HG03108 (cell line): Measurements from ENCODE around the gene TRIM24.

Source experiments
- ATAC-seq: cut with Tn5 transposase; IDR thresholded peaks from one replicate; pipeline ENCODE4 v1.9.1; 2021; ENCODE audit warnings: moderate library complexity; ENCODE audit not compliant: unreplicated experiment

The TRIM24 gene

DNA sequence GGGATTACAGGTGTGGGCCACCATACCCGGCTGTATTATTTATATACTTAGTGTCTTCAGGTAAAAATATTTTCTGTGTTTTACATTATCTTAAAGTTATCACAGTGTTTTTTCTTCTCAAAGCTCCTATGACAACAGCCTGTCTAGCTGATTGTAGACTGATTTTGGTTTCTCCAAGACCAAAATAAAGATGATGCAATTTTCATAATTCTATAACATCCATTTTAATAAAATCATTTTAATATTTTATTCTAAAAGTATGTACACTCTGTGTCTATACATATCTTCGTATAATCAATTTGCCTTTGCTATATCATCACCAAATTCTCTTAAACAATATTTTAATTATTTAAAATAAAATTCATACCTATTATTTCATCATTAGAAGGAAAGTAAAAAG is 108.6 kb downstream of the TRIM24 start:
- no peak for ATAC-seq

GRCh38 chr7:138569418-138569817 is 109.4 kb downstream of the TRIM24 start:
- no peak for ATAC-seq

DNA sequence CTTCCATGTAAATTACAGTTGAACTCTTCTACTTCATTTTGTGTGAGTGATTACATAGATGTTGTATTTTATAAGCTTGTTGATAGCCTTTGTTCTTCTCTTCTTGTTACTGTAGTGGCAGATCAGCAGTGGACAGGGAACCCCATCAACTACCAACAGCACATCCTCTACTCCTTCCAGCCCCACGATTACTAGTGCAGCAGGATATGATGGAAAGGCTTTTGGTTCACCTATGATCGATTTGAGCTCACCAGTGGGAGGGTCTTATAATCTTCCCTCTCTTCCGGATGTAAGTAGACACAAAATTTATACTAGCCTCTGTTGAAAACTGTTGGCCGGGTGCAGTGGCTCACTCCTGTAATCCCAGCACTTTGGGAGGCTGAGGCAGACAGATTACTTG is 110.7 kb downstream of the TRIM24 start:
- ATAC-seq = no peak

DNA sequence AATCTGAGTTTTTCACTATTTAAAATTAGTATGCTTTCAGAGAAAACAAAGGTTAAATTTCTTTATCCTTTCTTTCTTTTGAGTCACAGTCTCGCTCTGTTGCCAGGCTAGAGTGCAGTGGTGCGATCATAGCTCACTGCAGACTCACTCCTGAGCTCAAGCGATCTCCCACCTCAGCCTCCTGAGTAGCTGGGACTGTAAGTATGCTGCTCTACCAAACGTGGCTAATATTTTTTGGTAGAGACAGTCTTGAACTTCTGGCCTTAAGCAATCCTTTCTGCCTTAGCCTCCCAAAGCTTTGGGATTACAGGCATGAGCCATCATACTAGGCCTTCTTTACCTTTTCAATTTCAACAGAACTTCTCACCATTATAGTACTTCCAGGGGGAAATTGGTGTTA is 113.7 kb downstream of the TRIM24 start:
- no peak for ATAC-seq

- ATAC-seq = no peak
Measured at GRCh38 chr7:138575897-138576428, 115.9 kb downstream of the TRIM24 start.

DNA sequence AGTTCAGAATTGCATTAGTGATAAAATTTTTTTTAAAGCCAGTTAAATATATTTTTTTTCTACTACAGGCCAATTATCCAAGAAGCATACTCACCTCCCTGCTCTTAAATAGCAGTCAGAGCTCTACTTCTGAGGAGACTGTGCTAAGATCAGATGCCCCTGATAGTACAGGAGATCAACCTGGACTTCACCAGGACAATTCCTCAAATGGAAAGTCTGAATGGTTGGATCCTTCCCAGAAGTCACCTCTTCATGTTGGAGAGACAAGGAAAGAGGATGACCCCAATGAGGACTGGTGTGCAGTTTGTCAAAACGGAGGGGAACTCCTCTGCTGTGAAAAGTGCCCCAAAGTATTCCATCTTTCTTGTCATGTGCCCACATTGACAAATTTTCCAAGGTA is 119.1 kb downstream of the TRIM24 start:
- no peak for ATAC-seq

- ATAC-seq = no peak
Measured at GRCh38 chr7:138579671-138580070, 119.6 kb downstream of the TRIM24 start.

GRCh38 chr7:138581065-138581464 is 121.0 kb downstream of the TRIM24 start:
- no peak for ATAC-seq

- no peak for ATAC-seq
Measured at GRCh38 chr7:138584283-138584682, 124.2 kb downstream of the TRIM24 start.

GRCh38 chr7:138584696-138585095 is 124.6 kb downstream of the TRIM24 start:
- ATAC-seq = no peak

DNA sequence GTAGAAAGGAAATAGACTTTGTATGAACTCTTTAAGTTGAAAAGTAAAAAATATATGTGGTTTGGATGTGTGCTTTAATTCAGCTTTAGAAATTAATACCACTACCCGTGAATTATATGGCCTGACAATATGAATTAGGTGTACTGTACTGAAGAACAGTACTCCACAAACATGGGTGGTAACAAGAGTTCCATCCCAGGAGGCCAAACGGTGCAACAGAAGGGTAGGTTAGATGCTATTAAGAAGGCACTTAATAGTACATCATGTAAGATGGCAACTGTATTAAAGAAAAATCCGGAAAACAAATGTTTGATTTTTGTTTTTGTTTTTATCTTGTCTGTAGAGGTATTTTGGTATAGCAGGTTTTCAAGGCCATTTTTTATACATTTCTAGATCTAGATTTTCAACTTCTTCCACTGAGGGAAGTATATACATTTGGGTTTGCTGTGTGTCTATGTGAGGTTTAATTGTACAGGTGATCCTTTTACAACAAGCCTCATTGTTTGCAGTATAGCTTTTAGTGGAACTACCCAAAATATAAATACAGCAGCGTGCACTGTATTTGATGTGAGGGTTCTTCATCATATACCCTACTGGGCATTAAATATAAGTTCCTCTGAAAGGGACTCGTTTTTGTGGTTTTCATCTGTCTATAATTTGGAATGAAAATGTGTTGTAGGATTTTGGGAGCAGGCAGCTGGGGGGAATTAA is 125.4 kb downstream of the TRIM24 start:
- ATAC-seq = no peak

GRCh38 chr7:138587485-138587884 is 127.4 kb downstream of the TRIM24 start:
- ATAC-seq = no peak

DNA sequence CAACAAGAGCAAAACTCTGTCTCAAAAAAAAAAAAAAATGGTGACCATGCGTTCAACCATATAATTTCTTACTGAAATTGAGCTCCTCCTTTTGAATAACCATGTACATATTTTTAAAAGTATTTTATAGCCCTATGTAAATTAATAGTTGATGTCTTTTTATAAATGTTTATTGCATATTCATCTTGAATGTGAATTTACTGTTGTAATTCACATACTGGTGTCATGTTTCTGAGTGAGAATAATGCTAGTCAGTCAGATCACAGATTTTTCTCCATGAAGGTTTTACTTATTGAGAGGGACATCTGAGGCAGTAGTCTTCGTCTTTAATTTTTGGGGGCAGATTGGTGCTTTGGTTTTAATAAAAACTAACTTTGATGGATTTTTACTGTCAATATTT is 128.9 kb downstream of the TRIM24 start:
- no peak for ATAC-seq

DNA sequence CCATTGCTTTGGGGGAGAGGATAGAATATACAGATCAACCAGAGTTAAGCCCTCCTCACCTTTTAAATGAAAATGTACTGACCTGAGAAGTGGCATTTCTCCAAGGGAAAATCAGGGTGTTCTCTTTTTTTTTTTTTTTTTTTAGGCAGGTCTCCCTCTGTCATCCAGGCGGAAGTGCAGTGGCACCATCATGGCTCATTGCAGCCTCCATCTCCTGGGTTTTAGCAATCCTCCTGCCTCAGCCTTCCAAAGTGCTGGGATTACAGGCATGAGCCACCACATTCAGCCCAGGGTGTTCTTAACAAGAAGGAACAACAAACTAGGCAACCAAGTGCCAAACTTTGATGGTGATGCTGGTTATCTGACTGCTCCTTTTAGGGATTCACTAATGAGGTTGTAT is 130.1 kb downstream of the TRIM24 start:
- ATAC-seq = no peak

- no peak for ATAC-seq
Measured at GRCh38 chr7:138595454-138595853, 135.4 kb downstream of the TRIM24 start.

DNA sequence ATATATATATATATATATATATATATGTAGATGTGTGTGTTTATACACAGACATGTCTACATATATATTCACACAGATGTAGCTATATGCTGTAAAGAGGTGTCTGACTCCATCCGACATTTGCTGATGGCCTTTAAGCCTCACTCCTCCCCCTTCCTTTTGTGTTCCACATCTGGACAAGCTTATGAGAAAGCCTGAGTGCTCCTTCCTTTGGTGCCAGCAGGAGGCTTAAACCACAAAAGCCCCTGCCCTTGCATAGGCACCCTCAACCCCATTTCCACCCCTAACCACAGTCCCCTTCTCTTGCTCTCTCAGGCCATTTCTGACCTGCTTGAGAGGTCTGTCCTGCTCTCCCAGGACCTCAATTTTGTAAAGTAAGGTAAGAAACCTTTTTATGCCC is 142.4 kb downstream of the TRIM24 start:
- no peak for ATAC-seq

DNA sequence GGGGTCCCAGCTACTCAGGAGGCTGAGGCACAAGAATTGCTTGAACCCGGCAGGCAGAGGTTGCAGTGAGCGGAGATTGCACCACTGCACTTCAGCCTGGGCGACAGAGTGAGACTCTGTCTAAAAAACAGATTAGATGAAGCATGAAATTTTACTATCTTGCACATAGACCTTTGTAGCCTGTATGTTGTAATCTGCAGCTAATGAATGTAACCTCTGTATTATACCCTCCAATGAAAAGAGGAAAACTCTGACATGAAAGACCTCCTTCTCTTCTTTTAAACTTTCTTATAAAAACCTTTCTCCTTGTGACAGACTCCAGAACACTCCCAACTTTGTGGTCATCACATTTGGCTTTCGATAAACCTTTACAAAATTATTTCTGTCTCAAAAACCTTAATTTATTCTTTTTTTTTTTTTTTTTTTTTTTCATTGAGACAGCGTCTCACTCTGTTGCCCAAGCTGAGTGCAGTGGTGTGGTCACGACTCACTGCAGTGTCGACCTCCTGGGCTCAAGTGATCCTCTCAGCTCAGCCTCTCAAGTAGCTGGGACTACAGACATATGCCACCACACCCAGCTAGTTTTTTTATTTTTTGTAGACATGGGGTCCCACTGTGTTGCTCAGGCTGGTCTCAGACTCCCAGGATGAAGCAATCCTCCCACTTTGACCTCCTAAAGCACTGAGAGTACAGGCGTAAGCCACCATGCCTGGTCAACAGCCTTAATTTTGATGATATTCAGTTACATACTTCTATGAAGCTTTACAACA is 143.7 kb downstream of the TRIM24 start:
- ATAC-seq = no peak

DNA sequence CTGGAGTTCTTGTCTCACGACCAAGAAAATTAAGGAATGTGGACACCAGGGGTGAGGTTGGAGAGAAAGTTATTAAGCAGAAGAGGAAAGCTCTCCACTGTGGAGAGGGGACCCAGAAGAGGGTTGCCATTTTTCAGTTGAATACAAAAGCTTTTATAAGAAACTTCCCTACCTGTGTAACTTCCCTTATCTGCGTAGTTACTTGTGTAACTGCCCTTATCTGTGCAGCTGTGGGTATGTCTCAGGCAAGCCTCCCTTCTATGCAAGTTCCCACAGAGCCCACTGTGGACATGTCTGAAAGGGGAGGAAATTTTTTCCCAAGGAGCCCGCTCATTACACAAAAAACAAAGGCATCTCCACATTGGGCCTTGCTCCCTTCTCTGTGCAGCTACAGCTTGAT is 146.2 kb downstream of the TRIM24 start:
- no peak for ATAC-seq

GRCh38 chr7:138607216-138608126 is 147.4 kb downstream of the TRIM24 start:
- ATAC-seq = no peak

DNA sequence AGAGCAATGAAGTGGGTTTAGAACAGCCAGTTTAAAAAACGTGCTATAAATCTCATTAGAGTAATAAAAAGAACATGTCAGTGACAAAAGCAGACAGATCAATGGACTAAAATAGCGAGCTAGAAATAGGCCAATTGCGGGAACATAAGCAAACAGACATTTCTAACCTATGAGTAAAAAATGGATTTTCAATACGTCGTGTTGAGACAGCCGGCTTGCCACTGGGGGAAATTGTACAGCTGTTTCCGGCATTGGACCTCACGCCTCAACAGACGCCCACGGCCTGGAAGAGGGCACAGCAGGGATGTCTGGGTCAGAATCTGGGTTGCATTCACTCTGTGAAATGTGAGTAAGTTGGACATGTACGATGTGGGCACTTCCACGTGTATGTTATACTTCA is 148.2 kb downstream of the TRIM24 start:
- no peak for ATAC-seq

GRCh38 chr7:138610671-138611170 is 150.7 kb downstream of the TRIM24 start:
- no peak for ATAC-seq
